AG09319 (cell line): Measurements from ENCODE around the gene PIK3C3.

ENCODE experiments used
- DNase-seq: peaks from one replicate; pipeline ENCODE4 v3.0.0-alpha.2; 2010; ENCODE audit warnings: low read depth; ENCODE audit errors: extremely low read depth
- TF ChIP-seq, protein P1 (sequence below): IDR thresholded peaks from 2 replicates; pipeline ENCODE4 v1.5.1; 2011; ENCODE audit warnings: low read depth, mild to moderate bottlenecking, inconsistent platforms, low read length, moderate library complexity

Gene PIK3C3

DNA sequence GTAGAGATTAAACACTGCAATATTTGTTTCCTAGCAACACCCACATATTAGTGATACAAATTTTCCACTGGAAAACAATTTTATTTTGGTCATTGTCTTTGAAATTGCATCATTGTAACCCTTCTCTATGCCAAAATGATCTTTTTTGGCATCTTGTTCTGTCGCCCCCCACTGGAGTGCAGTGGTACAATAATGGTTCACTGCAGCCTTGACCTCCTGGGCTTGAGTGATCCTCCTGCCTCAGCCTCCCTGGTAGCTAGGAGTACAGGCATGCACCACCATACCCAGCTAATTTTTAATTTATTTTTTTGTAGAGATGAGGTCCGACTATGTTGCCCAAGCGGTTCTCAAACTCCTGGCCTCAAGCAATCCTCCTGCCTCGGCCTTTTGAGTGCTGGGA lies 117.4 kb downstream of the PIK3C3 start:
- DNase-seq, result no peak
- TF ChIP-seq, protein P1, sequence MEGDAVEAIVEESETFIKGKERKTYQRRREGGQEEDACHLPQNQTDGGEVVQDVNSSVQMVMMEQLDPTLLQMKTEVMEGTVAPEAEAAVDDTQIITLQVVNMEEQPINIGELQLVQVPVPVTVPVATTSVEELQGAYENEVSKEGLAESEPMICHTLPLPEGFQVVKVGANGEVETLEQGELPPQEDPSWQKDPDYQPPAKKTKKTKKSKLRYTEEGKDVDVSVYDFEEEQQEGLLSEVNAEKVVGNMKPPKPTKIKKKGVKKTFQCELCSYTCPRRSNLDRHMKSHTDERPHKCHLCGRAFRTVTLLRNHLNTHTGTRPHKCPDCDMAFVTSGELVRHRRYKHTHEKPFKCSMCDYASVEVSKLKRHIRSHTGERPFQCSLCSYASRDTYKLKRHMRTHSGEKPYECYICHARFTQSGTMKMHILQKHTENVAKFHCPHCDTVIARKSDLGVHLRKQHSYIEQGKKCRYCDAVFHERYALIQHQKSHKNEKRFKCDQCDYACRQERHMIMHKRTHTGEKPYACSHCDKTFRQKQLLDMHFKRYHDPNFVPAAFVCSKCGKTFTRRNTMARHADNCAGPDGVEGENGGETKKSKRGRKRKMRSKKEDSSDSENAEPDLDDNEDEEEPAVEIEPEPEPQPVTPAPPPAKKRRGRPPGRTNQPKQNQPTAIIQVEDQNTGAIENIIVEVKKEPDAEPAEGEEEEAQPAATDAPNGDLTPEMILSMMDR, result no peak

- no peak for DNase-seq
- TF ChIP-seq, protein P1, result no peak
Measured at GRCh38 chr18:42074704-42075103, 119.7 kb downstream of the PIK3C3 start.

- TF ChIP-seq, protein P1, result no peak
- no peak for DNase-seq
Measured at GRCh38 chr18:42078711-42079110, 123.7 kb downstream of the PIK3C3 start.

DNA sequence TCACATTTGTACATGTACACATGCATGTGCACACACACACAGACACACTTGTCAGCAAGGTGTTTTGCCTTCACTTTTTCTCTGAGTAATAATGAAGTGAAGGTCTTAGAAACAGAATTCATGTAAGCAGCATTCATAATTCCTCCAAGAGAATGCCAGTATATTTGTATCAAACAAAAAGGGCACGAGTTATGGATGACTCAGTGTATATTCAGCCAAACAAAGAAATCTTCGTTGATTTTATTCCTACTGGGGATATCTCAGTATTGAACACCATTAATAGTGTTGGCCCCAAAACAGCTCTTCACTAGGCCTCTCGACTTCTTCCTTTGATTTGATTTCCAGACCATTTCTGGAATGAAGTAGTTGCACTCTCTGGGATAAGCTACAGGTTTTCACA lies 125.3 kb downstream of the PIK3C3 start:
- DNase-seq, result no peak
- TF ChIP-seq, protein P1, result no peak

DNA sequence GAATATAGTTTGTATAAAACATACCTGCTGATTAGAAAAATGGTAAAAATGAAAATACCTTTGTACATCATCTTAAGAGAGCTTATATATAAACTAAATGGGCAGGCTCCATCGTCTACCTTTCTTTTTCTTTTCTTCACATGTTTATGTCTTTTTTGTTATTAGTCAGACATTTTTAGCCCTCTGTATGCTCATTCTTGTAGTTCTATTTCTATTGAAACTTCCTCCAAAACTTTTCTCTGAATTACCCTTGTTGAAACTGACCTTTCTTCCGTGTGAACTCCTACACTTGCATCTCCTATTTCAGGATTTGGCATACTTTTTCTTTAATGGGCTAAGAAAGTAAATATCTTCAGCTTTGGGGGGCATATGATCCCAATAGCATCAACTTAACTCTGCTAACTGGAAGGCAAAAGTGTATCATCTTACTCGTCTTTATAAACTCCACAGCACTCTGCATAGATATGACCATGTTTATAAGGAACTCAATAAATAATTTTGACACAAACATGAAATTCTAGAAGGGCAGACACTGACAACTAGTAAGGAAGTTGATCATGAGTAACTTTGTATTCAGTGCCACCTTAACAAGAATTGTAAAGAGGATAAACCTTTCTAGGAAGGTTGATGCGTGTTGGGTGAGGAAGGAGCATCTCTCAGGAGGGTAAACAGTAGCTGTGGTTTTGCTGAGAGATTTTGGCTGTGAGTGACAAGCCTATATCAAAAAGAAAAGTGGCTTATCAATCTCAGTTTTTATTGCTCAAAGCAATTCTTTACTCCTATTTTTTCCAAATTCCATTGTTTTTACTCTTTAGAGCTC lies 127.6 kb downstream of the PIK3C3 start:
- TF ChIP-seq, protein P1, result no peak
- DNase-seq, result no peak

- TF ChIP-seq, protein P1, result no peak
- DNase-seq, result no peak
Measured at GRCh38 chr18:42086288-42086687, 131.3 kb downstream of the PIK3C3 start.

GRCh38 chr18:42087235-42087634 lies 132.2 kb downstream of the PIK3C3 start:
- TF ChIP-seq, protein P1, result no peak
- no peak for DNase-seq
